Gastrocnemius medialis (tissue), 4 donors: ENCODE measurements around the gene TRIO. TPM values are rescaled to one million over a fixed set of nuclear protein-coding genes. Genes with fewer than 3 reads are reported as not detected.

Experiments used
- ATAC-seq, 2 donors: fragments of 150-250 bp; one replicate each; pipeline ENCODE4 v1.9.1; 2016
- DNase-seq, 2 donors: peaks; one replicate each; pipeline ENCODE4 v3.0.0-alpha.2; 2019
- H3K27ac ChIP-seq, 4 donors: fragments of 200-600 bp; sonication (generic); 1 replicate in 1 of 4; 2 replicates in 3 of 4; pipeline ENCODE4 v1.5.1; 2016 to 2018; ENCODE audit warnings: mild to moderate bottlenecking in 2 of 4, moderate library complexity in 1 of 4
- H3K27me3 ChIP-seq, 3 donors: fragments of 200-600 bp; sonication (generic) in 2 of 3; 1 replicate in 1 of 3; 2 replicates in 2 of 3; pipeline versions ENCODE4 v1.5.1 to v1.6.0; 2016 to 2019; ENCODE audit warnings: mild to moderate bottlenecking in 1 of 3, moderate library complexity in 1 of 3
- H3K36me3 ChIP-seq, 2 donors: fragments of 200-600 bp; sonication (generic) in 1 of 2; one replicate each; pipeline ENCODE4 v1.5.1; 2017 to 2018
- H3K4me1 ChIP-seq, 2 donors: fragments of 200-600 bp; sonication (generic) in 1 of 2; one replicate each; pipeline ENCODE4 v1.5.1; 2016 to 2017; ENCODE audit warnings: mild to moderate bottlenecking in 2 of 2
- H3K4me3 ChIP-seq, 4 donors: fragments of 200-600 bp; sonication (generic) in 3 of 4; 1 replicate in 1 of 4; 2 replicates in 3 of 4; pipeline ENCODE4 v1.5.1; 2016 to 2019; ENCODE audit warnings: mild to moderate bottlenecking in 2 of 4
- H3K9me3 ChIP-seq, 3 donors: fragments of 200-600 bp; sonication (generic) in 2 of 3; 1 replicate in 1 of 3; 2 replicates in 2 of 3; pipeline ENCODE4 v1.5.1; 2016 to 2019
- CTCF ChIP-seq, 5 experiments: fragments of 450-650 bp in 3 of 5; fragments of 200-600 bp in 2 of 5; sonication (generic) in 2 of 5; IDR thresholded peaks in 4 of 5; conservative IDR thresholded peaks in 1 of 5; 1 replicate in 4 of 5; 2 replicates in 1 of 5; pipeline ENCODE4 v1.5.1; 2016 to 2019; ENCODE audit warnings: antibody characterized with exemption in 5 of 5, mild to moderate bottlenecking in 3 of 5, moderate library complexity in 3 of 5
- POLR2A ChIP-seq, 2 donors: fragments of 450-650 bp; IDR thresholded peaks; one replicate each; pipeline ENCODE4 v1.6.1; 2017; ENCODE audit warnings: antibody characterized with exemption in 2 of 2, mild to moderate bottlenecking in 2 of 2, moderate library complexity in 2 of 2
- in situ Hi-C, 4 donors: fragments of 200-750 bp; cut with MboI; loops; one replicate each; pipeline versions ENCODE4 v1.15.0 to v1.8.0; 2017; ENCODE audit warnings: low sequenced_read_pairs in 4 of 4
- intact Hi-C: fragments of 100-400 bp; cut with DNase I; formaldehyde crosslinking; loops from one replicate; pipeline ENCODE4 v1.15.1; 2023; ENCODE audit warnings: low total_unique reads
- total RNA-seq, 4 donors: library from RNA; depleted of rRNA; stranded (reverse); fragments of >200 nt; gene quantifications; one replicate each; pipeline versions ENCODE4 v1.1.0 to v1.2.3, GENCODE V29; 2016

The TRIO gene
- total RNA-seq, 4 donors from 2014 or later: 31.5 to 57.5 (median 50.4) TPM

DNA sequence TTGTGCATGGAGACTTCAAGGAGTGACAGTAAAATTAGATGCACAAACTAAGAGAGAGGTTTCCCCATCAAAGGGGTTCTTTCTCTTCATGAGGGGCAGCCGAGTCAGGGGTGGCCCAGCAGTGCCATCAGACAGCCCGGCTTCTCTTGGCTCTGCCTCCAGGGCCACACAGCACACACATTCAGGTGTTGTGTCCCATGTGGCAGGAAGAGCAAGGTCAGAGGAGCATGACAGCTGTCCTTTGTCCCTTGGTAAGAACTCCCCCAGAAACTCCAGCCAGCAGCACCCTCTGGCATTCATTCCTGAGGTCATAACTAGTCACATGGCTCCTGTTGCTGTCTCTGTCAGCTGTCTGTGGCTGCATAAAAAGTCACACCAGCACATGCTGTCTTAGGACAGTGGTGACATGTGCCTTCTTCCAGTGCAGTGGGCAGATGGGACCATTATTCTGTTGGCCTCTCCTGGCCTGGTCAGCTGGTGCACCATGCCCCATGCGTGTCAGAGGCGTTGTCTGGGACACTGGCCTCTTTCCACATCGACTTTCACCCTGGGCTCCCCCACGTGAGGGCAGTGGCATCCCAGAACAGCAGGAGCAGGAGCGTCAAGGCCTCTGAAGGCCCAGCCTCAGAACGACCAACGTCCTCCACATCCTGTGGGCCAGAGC, 360.0 kb downstream of the TRIO start:
- ATAC-seq (peak; percentile 55 to 83), DNase-seq (peak; percentile 18 to 64)
- Histone ChIP-seq H3K27me3 (no peaks in the 10 kb centered on the region), H3K4me3 (no peak overlapping the region), H3K9me3 (no peaks in the 10 kb centered on the region), H3K36me3 (peaks cover 0 to 73% of the 10 kb centered on the region in 2 donors), H3K4me1 (no peaks in the 10 kb centered on the region), H3K27ac (peak overlapping the region; percentile 45 to 71 (median 56))
- intact Hi-C loops (no loop called here), in situ Hi-C loops (no loop called here)
- no peak for TF ChIP-seq POLR2A (IDR thresholded peaks at IDR 0.05)
- no peak for TF ChIP-seq CTCF (IDR thresholded peaks at IDR 0.05 in 4 of 5, conservative IDR thresholded peaks at IDR 0.05 in 1 of 5)

DNA sequence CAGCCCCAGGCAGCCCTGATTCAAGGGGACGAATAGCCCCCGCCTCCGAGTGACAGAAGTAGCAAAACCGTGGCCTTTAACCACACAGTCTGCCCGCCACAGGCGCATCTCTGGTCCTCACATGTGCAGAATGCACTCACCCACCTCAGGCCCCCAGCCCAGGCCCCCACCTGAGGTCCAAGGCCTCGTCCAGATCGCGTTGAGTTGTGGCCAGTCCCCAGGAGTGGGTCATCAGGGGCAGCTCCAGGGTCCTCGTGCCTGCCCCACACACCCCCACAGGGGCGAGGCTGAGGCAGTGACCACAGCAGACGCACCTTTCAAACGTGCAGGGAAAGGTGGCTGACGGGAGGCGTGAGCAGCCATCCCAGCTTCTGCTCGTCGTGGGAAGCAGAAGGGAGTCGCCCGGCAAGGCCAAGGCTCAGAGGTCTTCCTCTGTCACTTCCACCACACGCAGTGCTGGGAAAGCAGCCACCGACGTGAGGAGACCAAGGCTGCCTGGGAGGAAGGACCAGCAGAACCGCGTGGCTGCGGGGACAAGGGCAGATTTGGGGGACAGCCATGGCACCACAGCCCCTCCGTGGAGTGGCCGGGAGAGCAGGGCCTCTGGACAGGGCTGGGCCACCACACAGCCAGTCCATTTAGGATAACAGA, 360.7 kb downstream of the TRIO start:
- no peak for ATAC-seq
- no peaks in the 10 kb centered on the region for H3K9me3 ChIP-seq
- H3K36me3 ChIP-seq: peaks cover 0 to 73% of the 10 kb centered on the region in 2 donors
- no peaks in the 10 kb centered on the region for H3K4me1 ChIP-seq
- in situ Hi-C loops (no loop called here), intact Hi-C loops (no loop called here)
- no peak for DNase-seq
- TF ChIP-seq POLR2A (IDR thresholded peaks at IDR 0.05): no peak
- no peak for TF ChIP-seq CTCF (IDR thresholded peaks at IDR 0.05 in 4 of 5, conservative IDR thresholded peaks at IDR 0.05 in 1 of 5)
- no peak overlapping the region for H3K4me3 ChIP-seq
- H3K27me3 ChIP-seq: no peaks in the 10 kb centered on the region
- H3K27ac ChIP-seq: peak overlapping the region in 3 of 4 donors; percentile 54 to 69 (median 59)

GRCh38 chr5:14504332-14504727, 361.2 kb downstream of the TRIO start:
- Histone ChIP-seq H3K27me3 (no peaks in the 10 kb centered on the region), H3K36me3 (peaks cover 0 to 70% of the 10 kb centered on the region in 2 donors), H3K9me3 (no peaks in the 10 kb centered on the region), H3K4me3 (no peak overlapping the region), H3K4me1 (no peaks in the 10 kb centered on the region), H3K27ac (peak overlapping the region in 1 of 4 donors; percentile 69)
- DNase-seq (no peak), ATAC-seq (no peak)
- TF ChIP-seq CTCF (IDR thresholded peaks at IDR 0.05 in 4 of 5, conservative IDR thresholded peaks at IDR 0.05 in 1 of 5) (no peak), POLR2A (IDR thresholded peaks at IDR 0.05) (no peak)
- in situ Hi-C loops: no loop called here
- intact Hi-C loops: no loop called here

DNA sequence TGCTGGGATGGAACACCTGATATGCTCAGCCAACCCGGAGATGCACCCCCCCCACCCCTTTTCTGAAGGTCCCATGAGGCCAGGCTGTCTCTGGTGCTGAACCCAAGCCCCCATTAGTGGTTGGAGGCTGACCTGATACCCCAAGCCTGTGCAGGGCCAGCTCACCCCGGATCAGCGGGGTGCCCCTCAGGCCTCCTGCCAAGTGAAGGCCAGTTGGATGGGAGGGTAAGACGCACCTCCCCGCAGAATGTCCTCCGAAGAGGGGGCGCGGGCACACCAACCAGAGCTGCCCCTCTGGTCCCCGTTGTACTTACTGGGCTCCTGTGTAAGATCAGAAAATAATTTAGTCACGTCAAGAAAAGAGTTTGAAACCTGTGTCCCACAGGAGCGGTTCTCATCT, 361.7 kb downstream of the TRIO start:
- Histone ChIP-seq H3K27me3 (no peaks in the 10 kb centered on the region), H3K4me3 (no peak overlapping the region), H3K4me1 (no peaks in the 10 kb centered on the region), H3K27ac (no peak overlapping the region), H3K36me3 (peaks cover 0 to 66% of the 10 kb centered on the region in 2 donors), H3K9me3 (no peaks in the 10 kb centered on the region)
- intact Hi-C loops: no loop called here
- DNase-seq (no peak), ATAC-seq (no peak)
- TF ChIP-seq POLR2A (IDR thresholded peaks at IDR 0.05) (no peak), CTCF (IDR thresholded peaks at IDR 0.05 in 4 of 5, conservative IDR thresholded peaks at IDR 0.05 in 1 of 5) (no peak)
- in situ Hi-C loops: no loop called here
